Measurements from ENCODE around the gene CTSW.
"Not testable (repeated sequence)": the region's sequence is repeated elsewhere in the genome, so short reads cannot be mapped to it uniquely, and the experiment has no call there.

CTSW gene

DNA sequence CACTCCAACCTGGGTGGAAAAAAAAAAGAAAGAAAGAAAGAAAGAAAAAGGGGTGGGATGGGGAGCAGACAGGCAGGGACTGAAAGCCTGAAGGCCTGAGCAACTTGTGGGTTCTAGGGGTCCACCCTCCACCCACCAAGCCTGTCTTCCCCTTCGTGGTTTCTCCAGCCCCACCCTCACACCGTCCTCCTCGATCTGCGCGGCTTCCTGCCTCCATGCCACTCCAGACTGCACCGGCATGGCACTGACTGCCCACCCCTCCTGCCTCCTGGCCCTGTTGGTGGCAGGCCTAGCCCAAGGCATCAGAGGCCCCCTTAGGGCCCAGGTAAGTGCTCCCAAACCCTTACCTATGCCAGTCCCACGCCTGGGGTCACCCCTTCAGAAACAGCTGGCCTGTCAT, at the start of gene CTSW:
Gene CTSW (plus strand): TSS at position 221 of the 400 bp plus-strand sequence. CDS start 18 bp downstream, at position 239.
- DNase-seq = no peak

- not testable (repeated sequence) for DNase-seq
Observed at GRCh38 chr11:65832231-65832630, 47.4 kb upstream of the CTSW start.

DNA sequence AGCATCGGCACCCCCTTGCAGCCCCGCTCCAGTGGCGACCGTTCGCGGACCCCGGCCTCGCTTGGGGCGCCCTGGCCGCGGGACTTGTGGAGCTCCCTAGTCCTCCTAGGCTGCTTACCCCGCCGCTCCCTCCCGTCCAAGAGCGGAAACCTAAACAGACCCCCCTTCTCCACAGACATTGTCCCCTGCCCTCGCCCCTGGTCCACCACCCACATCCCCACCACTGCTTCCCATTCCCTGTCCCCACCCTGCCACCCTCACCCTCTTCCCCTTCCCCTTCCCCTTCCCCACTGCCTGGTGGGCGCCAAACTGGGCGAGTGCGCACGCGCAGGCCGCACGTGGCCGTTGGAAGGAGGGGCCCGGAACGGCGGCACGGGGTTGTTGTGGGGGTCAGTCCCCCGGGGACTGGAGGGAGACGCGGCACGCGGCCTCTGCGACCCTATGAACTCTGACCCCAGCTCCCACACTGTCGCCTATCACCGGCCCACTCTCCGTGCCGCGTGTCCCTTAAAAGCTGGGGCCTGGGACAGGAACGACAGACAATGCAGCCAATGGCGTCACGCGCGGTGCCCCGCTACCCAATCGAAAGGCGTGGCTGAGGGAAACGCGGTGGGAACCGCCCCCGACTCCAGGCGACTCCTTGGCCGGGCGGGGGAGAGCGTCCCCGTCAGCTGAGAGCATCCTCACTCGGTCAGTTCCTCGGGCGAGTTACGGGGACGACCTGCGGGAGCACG, 46.2 kb upstream of the CTSW start, which contains the start of gene SNX32:
Gene SNX32 (plus strand): TSS at position 667 of the 734 bp plus-strand sequence. CDS start 103 bp downstream, outside the sequence.
- DNase-seq = peak; percentile 95 to 96 (median 95)

DNA sequence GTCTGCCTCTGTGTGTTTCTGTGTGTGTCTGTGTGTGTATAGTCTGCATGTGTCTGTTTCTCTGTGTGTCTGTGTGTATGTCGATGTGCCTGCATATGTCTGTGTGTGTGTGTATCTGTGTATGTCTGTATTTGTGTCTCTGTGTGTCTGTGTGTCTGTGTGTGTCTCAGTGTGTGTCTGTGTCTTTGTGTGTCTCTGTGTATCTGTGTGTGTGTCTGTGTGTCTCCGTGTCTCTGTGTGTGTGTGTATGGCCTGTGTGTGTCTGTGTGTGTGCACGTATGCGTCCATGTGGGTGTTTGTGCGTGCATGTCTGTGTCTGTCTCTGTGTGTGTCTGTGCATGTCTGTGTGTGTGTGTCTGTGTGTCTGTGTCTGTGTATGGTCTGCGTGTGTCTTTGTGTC, 45.4 kb upstream of the CTSW start:
- no peak for DNase-seq

- DNase-seq = no peak
Observed at GRCh38 chr11:65842144-65842543, 37.5 kb upstream of the CTSW start.

DNA sequence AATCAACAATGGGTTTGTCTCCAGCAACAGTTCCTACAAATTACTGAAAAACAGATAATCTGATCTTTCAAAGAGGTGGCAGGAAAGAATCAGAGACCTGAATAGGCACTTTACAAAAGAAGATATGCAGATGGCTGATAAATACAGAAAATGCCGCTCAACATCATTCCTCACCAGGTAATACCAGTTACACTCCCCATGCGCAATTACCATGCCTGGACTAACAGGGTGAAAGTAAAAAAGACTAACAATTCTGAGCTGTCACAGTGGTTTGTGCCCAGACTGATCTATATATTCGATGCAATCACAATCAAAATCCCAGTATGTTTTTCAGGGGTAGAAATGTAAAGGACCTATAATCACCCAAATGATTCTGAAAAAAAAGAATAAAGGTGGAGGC, 35.8 kb upstream of the CTSW start:
- DNase-seq = no peak

DNA sequence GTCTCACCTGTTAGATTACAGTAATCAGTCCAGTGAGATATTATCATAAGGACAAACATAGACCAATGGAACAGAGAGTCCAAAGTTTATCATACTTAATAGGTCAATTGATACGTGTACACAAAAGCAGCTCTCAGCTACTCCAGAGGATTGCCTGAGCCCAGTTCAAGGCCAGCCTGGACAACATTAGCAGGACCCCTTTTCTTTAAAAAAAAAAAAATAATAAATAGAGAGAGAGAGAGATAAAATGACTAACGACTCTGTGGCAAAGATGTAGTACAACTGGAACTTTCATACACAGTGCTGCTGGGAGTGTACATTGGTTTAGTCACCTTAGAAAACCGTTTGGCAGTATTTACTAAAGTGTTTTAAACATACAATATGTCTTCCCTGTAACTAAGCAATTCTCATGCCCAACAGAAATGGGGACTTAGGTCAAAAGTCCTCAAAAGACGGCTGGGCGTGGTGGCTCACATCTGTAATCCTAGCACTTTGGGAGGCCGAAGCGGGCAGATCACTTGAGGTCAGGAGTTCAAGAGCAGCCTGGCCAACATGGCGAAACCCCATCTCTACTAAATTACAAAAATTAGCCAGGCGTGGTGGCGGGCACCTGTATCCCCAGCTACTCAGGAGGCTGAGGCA, 35.3 kb upstream of the CTSW start:
- DNase-seq = no peak

GRCh38 chr11:65847746-65848145, 31.9 kb upstream of the CTSW start:
- no peak for DNase-seq

- DNase-seq = not testable (repeated sequence)
Observed at GRCh38 chr11:65848693-65849092, 30.9 kb upstream of the CTSW start.

DNA sequence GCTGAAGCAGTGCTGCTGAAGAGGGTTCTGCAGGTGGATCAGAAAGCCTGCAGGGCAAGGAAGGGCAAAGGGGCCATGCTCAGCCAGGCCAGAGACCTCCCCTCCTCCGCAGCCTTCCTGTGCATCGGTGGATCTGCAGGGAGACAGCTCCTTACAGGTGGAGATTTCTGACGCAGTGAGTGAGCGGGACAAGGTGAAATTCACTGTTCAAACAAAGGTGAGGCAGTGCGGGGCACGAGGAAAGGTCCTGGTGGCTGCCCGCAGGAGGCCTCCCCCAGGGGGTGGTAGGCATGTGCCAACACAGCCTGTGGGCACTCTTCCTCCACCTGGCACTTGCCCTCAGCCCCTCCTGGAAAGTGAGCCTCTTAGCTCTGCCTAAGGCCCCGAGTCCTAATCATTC, 30.3 kb upstream of the CTSW start:
- DNase-seq = no peak

GRCh38 chr11:65849771-65850216, 29.8 kb upstream of the CTSW start:
- DNase-seq = no peak

DNA sequence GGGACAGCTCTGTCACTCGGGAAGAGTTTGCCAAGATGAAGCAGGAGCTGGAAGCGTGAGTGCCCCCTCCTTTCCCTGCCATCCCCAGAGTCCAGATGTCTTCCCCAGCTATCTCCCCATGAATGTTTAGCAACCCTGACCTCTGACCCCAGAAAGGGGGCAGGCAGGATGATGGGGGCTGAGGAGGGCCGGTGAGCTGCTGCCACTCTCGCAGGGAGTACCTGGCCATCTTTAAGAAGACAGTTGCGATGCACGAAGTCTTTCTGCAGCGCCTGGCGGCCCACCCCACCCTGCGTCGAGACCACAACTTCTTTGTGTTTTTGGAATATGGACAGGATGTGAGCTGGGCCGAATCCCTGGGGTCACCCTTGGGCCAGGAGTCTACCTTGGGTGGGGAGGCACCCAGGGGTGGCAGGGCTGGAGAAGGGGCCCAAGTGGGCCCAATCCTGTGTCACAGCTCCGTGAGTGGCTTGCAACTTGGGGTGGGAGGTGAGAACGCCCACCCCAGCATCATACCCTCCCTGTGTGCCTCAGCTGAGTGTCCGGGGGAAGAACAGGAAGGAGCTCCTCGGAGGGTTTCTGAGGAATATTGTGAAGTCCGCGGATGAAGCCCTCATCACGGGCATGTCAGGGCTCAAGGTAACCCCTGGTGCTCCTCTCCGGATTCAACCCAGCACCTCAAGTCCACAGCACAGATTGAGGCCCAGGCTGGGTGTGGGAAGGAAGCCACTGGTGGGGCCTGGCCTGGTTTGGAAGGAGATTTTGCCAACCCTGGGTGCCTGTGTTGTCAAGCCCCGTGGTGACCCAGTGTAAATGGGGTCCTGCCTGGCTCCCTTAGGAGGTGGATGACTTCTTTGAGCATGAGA, 29.2 kb upstream of the CTSW start:
- DNase-seq = no peak

GRCh38 chr11:65851083-65851579, 28.5 kb upstream of the CTSW start:
- DNase-seq = peak in 1 of 3 experiments; percentile 27

DNA sequence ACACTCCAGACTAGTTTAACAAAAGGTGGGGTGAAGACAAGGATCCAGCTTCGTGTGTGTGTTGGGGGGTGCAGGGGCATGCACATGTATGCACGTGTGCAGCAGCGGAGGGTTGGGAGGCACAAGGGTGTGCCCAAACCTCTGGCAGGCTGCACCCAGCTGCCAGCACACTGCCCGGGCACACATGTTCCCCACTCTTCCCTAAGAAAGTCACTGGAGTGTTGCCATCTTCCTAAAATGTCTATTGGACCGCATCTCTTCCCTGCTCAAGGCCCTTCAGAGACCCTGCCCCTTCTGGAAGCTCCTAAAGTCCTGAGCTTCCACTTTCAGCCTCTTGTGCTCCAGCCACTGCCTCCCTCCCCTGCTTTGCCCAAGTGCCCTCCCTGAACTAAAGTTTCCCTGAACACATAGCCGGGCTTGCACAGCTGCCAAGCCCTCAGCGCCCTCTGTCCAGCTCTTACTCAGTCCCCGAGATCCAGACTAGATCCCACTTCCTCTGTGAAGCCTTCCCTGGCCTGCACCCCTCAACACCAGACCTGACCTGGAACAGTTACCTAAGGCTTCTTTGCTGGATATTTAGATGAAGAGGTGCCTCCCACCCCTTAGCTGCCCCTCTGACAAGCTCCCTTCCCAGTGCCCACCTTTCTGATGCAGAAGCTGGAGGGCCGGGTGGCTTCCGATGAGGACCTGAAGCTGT, 27.7 kb upstream of the CTSW start:
- DNase-seq = no peak

GRCh38 chr11:65852508-65853245, 27.0 kb upstream of the CTSW start:
- DNase-seq = no peak

DNA sequence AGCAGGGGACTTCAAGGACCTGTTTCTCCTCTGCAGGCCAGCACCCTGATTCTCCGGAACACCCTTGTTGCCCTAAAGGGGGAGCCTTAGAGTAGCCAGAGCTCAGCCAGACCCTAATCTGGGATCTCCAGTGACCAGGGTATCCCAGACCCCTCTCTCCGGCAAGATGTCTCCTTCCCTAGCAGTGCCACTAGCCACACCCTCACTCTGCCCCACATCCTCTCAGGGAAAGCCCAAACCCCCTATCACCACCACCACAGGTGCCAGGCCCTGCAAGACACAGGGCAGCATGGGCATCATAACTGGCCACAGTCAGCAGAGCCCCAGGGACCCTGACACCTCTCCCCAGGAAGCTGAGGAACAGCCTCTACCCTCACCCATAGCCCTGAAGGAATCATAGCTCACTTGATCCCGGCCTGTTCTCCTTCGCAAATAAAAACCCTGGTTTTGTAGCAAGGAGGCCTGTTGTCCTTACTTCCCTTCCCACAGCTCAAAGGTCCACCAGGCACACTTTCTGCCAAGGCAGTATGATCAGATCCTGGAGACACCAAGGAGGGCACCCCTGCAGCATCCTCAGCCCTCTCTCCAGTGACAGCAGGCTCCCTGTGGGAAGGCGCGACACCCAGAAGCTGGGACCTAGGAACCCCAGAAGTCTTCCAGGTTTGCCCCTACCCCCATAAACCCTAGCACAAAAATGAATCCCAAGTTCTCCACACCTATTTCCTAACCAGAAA, 26.2 kb upstream of the CTSW start:
- DNase-seq = no peak

DNA sequence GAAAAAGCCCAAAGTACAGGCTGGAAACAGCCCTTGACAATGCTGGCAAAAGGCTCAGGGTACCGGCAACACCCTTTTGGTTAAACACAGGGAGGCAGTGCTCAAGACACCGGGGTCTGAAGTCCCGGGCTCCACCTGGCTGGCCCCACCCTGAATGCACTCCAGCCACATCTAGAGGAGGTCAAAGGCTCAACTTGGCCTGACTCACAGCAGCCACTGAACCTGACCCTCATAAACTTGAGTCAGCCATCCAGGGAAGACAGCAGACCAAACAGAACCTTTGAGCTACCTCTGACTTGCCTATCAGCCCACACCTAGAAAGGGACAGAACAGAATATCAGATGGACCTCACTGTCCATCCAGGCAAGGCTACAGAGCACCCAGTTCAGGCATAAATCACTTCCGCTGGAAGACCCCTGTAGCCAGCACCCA, 25.5 kb upstream of the CTSW start:
- DNase-seq = no peak

GRCh38 chr11:65854852-65855837, 24.5 kb upstream of the CTSW start:
- DNase-seq = no peak

DNA sequence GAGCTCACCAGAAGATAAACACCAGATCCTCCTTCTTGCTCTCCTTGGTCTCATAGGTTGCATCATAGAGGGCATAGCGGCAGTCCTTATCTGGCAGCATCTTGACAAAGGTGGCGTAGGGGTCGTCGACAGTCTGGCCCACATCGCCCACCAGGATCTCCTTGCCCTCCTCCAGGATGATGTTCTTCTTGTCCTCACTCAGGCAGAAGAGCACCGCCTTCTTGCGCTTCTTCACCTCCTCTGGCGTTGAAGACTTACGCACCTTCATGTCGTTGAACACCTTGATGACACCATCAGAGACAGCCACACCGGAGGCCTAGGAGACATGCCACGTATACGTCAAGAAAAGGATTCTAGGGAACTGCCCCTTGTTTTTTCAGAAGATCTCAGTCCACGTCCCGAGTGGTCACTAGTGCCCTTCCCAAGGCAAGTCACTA, 23.7 kb upstream of the CTSW start:
- peak in 1 of 3 experiments; percentile 36 for DNase-seq

All from NCI-H1417 (cell line).